Effector memory CD4-positive, alpha-beta T cell (primary cell): ENCODE data around the gene STK32B.
A peak's percentile ranks its signal among the peaks of the same experiment; 100 is the strongest.
"Not testable (repeated sequence)": the region's sequence is repeated elsewhere in the genome, so short reads cannot be mapped to it uniquely, and the experiment has no call there.

Experiments used
- DNase-seq, 3 donors: peaks; one replicate each; pipeline ENCODE4 v3.0.0-alpha.2; 2020
- H3K27ac ChIP-seq: 2 replicates; pipeline ENCODE4 v1.7.0; 2013; ENCODE audit warnings: mild to moderate bottlenecking, low read length, moderate library complexity; ENCODE audit not compliant: insufficient read depth, poor library complexity, severe bottlenecking
- H3K27me3 ChIP-seq: replicated peaks from 2 replicates; pipeline ENCODE4 v1.7.0; 2013; ENCODE audit warnings: mild to moderate bottlenecking, low read length; ENCODE audit not compliant: insufficient read depth, control insufficient read depth, poor library complexity, severe bottlenecking
- H3K36me3 ChIP-seq: 2 replicates; pipeline ENCODE4 v1.7.0; 2013; ENCODE audit warnings: mild to moderate bottlenecking, low read length, moderate library complexity; ENCODE audit not compliant: control insufficient read depth, insufficient read depth
- H3K4me1 ChIP-seq: 2 replicates; pipeline ENCODE4 v1.7.0; 2013; ENCODE audit warnings: low read length, mild to moderate bottlenecking; ENCODE audit not compliant: control insufficient read depth, insufficient read depth, poor library complexity, severe bottlenecking
- H3K4me3 ChIP-seq: 2 replicates; pipeline ENCODE4 v1.7.0; 2013; ENCODE audit warnings: low read length, low read depth, mild to moderate bottlenecking; ENCODE audit not compliant: insufficient read depth, poor library complexity, severe bottlenecking
- H3K9me3 ChIP-seq: 2 replicates; pipeline ENCODE4 v1.7.0; 2013; ENCODE audit warnings: mild to moderate bottlenecking, low read length, moderate library complexity; ENCODE audit not compliant: control insufficient read depth
- total RNA-seq, 3 donors: gene quantifications; one replicate each; lab custom pipeline; 2026; lab: John Stamatoyannopoulos, UW

The STK32B gene
- 0 reads per million in 3 donors for total RNA-seq

- no peak within 1 kb of the TSS for H3K27ac ChIP-seq
- no peaks in the 10 kb centered on the region for H3K9me3 ChIP-seq
- no peaks in the 10 kb centered on the region for H3K36me3 ChIP-seq
- H3K4me1 ChIP-seq: peaks cover 6% of the 10 kb centered on the region
- no peak for DNase-seq
- peak within 1 kb of the TSS; percentile 13 for H3K4me3 ChIP-seq
- no peaks in the 10 kb centered on the region for H3K27me3 ChIP-seq
Measured at GRCh38 chr4:5051278-5052203, at the start of gene STK32B. TSS of gene STK32B (plus strand) at chr4:5051480.

GRCh38 chr4:5001641-5002040, 49.6 kb upstream of the STK32B start:
- H3K9me3 ChIP-seq, H3K27ac ChIP-seq, H3K4me1 ChIP-seq, DNase-seq, H3K27me3 ChIP-seq, H3K36me3 ChIP-seq, H3K4me3 ChIP-seq: not testable (repeated sequence)

- H3K27ac ChIP-seq: no peak overlapping the region
Measured at GRCh38 chr4:5003372-5003857, 47.9 kb upstream of the STK32B start.

GRCh38 chr4:5003918-5004317, 47.4 kb upstream of the STK32B start:
- no peaks in the 10 kb centered on the region for H3K9me3 ChIP-seq
- H3K27ac ChIP-seq: no peak overlapping the region
- no peaks in the 10 kb centered on the region for H3K4me1 ChIP-seq
- no peak for DNase-seq
- H3K4me3 ChIP-seq: no peak overlapping the region
- H3K27me3 ChIP-seq: no peaks in the 10 kb centered on the region
- H3K36me3 ChIP-seq: no peaks in the 10 kb centered on the region

More at GRCh38 chr4:5003372-5003857, 47.9 kb upstream of the STK32B start:
- Histone ChIP-seq H3K36me3 (no peaks in the 10 kb centered on the region), H3K27me3 (no peaks in the 10 kb centered on the region), H3K9me3 (no peaks in the 10 kb centered on the region), H3K4me1 (no peaks in the 10 kb centered on the region), H3K4me3 (no peak overlapping the region)
- DNase-seq: no peak

- Histone ChIP-seq H3K9me3 (no peaks in the 10 kb centered on the region), H3K36me3 (no peaks in the 10 kb centered on the region), H3K27me3 (no peaks in the 10 kb centered on the region), H3K27ac (no peak overlapping the region), H3K4me1 (no peaks in the 10 kb centered on the region), H3K4me3 (no peak overlapping the region)
- DNase-seq: no peak
Measured at GRCh38 chr4:5004496-5004895, 46.8 kb upstream of the STK32B start.

GRCh38 chr4:5006932-5007331, 44.3 kb upstream of the STK32B start:
- not testable (repeated sequence) for H3K4me3 ChIP-seq, H3K27ac ChIP-seq, DNase-seq, H3K4me1 ChIP-seq, H3K9me3 ChIP-seq, H3K36me3 ChIP-seq, H3K27me3 ChIP-seq

GRCh38 chr4:5009796-5010195, 41.5 kb upstream of the STK32B start:
- H3K4me3 ChIP-seq: no peak overlapping the region
- H3K36me3 ChIP-seq: no peaks in the 10 kb centered on the region
- no peak for DNase-seq
- no peaks in the 10 kb centered on the region for H3K27me3 ChIP-seq
- H3K9me3 ChIP-seq: no peaks in the 10 kb centered on the region
- H3K4me1 ChIP-seq: no peaks in the 10 kb centered on the region
- no peak overlapping the region for H3K27ac ChIP-seq

GRCh38 chr4:5010984-5011383, 40.3 kb upstream of the STK32B start:
- H3K9me3 ChIP-seq: no peaks in the 10 kb centered on the region
- no peak overlapping the region for H3K27ac ChIP-seq
- no peak for DNase-seq
- H3K4me3 ChIP-seq: no peak overlapping the region
- no peaks in the 10 kb centered on the region for H3K27me3 ChIP-seq
- no peaks in the 10 kb centered on the region for H3K36me3 ChIP-seq
- no peaks in the 10 kb centered on the region for H3K4me1 ChIP-seq

- Histone ChIP-seq H3K36me3 (no peaks in the 10 kb centered on the region), H3K4me3 (no peak overlapping the region), H3K27me3 (no peaks in the 10 kb centered on the region), H3K9me3 (no peaks in the 10 kb centered on the region), H3K27ac (no peak overlapping the region), H3K4me1 (no peaks in the 10 kb centered on the region)
- no peak for DNase-seq
Measured at GRCh38 chr4:5012244-5012898, 38.9 kb upstream of the STK32B start.

GRCh38 chr4:5012958-5013357, 38.3 kb upstream of the STK32B start:
- no peak for DNase-seq
- no peaks in the 10 kb centered on the region for H3K4me1 ChIP-seq
- no peaks in the 10 kb centered on the region for H3K27me3 ChIP-seq
- H3K9me3 ChIP-seq: no peaks in the 10 kb centered on the region
- H3K36me3 ChIP-seq: no peaks in the 10 kb centered on the region
- H3K4me3 ChIP-seq: no peak overlapping the region
- H3K27ac ChIP-seq: no peak overlapping the region
